MM.1S (cell line): ENCODE measurements around the gene PSG11.
"Not testable (repeated sequence)": the region's sequence is repeated elsewhere in the genome, so short reads cannot be mapped to it uniquely, and the experiment has no call there.

Experiments
- EZH2 ChIP-seq: fragments of 300-600 bp; sonication (generic); optimal IDR thresholded peaks from 2 replicates; pipeline ENCODE3; 2017; ENCODE audit warnings: low read depth, mild to moderate bottlenecking, antibody characterized with exemption, low read length, mixed read lengths
- TF ChIP-seq, protein P1 (sequence below): fragments of 300-600 bp; sonication (generic); IDR thresholded peaks from 2 replicates; pipeline ENCODE4 v1.5.1; 2016; ENCODE audit warnings: antibody characterized with exemption, low read length, mixed read lengths

GRCh38 chr19:43058440-43058839 is 32.2 kb upstream of the PSG11 start:
- not testable (repeated sequence) for TF ChIP-seq EZH2
- TF ChIP-seq, protein P1, sequence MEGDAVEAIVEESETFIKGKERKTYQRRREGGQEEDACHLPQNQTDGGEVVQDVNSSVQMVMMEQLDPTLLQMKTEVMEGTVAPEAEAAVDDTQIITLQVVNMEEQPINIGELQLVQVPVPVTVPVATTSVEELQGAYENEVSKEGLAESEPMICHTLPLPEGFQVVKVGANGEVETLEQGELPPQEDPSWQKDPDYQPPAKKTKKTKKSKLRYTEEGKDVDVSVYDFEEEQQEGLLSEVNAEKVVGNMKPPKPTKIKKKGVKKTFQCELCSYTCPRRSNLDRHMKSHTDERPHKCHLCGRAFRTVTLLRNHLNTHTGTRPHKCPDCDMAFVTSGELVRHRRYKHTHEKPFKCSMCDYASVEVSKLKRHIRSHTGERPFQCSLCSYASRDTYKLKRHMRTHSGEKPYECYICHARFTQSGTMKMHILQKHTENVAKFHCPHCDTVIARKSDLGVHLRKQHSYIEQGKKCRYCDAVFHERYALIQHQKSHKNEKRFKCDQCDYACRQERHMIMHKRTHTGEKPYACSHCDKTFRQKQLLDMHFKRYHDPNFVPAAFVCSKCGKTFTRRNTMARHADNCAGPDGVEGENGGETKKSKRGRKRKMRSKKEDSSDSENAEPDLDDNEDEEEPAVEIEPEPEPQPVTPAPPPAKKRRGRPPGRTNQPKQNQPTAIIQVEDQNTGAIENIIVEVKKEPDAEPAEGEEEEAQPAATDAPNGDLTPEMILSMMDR = not testable (repeated sequence)
